Thoracic aorta (tissue), 2 donors: ENCODE results near the gene SRP9. TPM values are rescaled to one million over a fixed set of nuclear protein-coding genes. Genes with fewer than 3 reads are reported as not detected.
"Not testable (repeated sequence)": the region's sequence is repeated elsewhere in the genome, so short reads cannot be mapped to it uniquely, and the experiment has no call there.

ENCODE experiments used
- ATAC-seq: fragments of 150-250 bp; one replicate; pipeline ENCODE4 v1.8.0; 2017; ENCODE audit warnings: low read depth; ENCODE audit not compliant: insufficient number of reproducible peaks, low FRiP score
- DNase-seq: peaks from one replicate; pipeline ENCODE4 v3.0.0-alpha.2; 2020; ENCODE audit warnings: low spot score
- H3K27ac ChIP-seq, 2 donors: fragments of 200-600 bp; sonication (generic); 1 replicate in 1 of 2; 2 replicates in 1 of 2; pipeline ENCODE4 v1.5.1; 2016; ENCODE audit warnings: mild to moderate bottlenecking in 2 of 2, moderate library complexity in 2 of 2
- H3K27me3 ChIP-seq: fragments of 200-600 bp; sonication (generic); replicated peaks from 2 replicates; pipeline ENCODE4 v1.6.0; 2016; ENCODE audit warnings: mild to moderate bottlenecking; ENCODE audit not compliant: insufficient read depth
- H3K36me3 ChIP-seq: fragments of 200-600 bp; sonication (generic); one replicate; pipeline ENCODE4 v1.5.1; 2016
- H3K4me1 ChIP-seq, 2 donors: fragments of 200-600 bp; sonication (generic); 1 replicate in 1 of 2; 2 replicates in 1 of 2; pipeline versions ENCODE4 v1.5.1 to v1.6.0; 2016; ENCODE audit warnings: low read depth in 2 of 2, mild to moderate bottlenecking in 1 of 2; ENCODE audit not compliant: control insufficient read depth in 1 of 2
- H3K4me3 ChIP-seq: fragments of 200-600 bp; sonication (generic); 2 replicates; pipeline ENCODE4 v1.5.1; 2016; ENCODE audit warnings: mild to moderate bottlenecking
- H3K9me3 ChIP-seq: fragments of 200-600 bp; sonication (generic); 2 replicates; pipeline ENCODE4 v1.5.1; 2016
- CTCF ChIP-seq: fragments of 200-600 bp; sonication (generic); IDR thresholded peaks from one replicate; pipeline ENCODE4 v1.5.1; 2019; ENCODE audit warnings: antibody characterized with exemption
- total RNA-seq, 2 donors: library from RNA; depleted of rRNA; stranded (reverse); fragments of >200 nt; gene quantifications; one replicate each; pipeline versions ENCODE4 v1.1.0 to v1.2.3, GENCODE V29; 2016

Gene SRP9
- total RNA-seq, 2 donors from 2014 or later, result 130 to 131 TPM

GRCh38 chr1:225794954-225795353 lies 17.3 kb downstream of the SRP9 start:
- Histone ChIP-seq H3K4me1 (no peaks in the 10 kb centered on the region), H3K27me3 (no peaks in the 10 kb centered on the region), H3K4me3 (no peak overlapping the region), H3K9me3 (no peaks in the 10 kb centered on the region), H3K27ac (no peak overlapping the region), H3K36me3 (peaks cover 9% of the 10 kb centered on the region)
- ATAC-seq (no peak), DNase-seq (no peak)
- TF ChIP-seq CTCF, result no peak

- H3K4me3 ChIP-seq, H3K4me1 ChIP-seq, ATAC-seq, H3K9me3 ChIP-seq, H3K27ac ChIP-seq, H3K27me3 ChIP-seq, DNase-seq, H3K36me3 ChIP-seq: not testable (repeated sequence)
Measured at GRCh38 chr1:225796097-225796496, 18.5 kb downstream of the SRP9 start.

GRCh38 chr1:225801146-225801545 lies 23.5 kb downstream of the SRP9 start:
- not testable (repeated sequence) for H3K27me3 ChIP-seq, ATAC-seq, DNase-seq, H3K9me3 ChIP-seq, H3K4me1 ChIP-seq, H3K36me3 ChIP-seq, H3K27ac ChIP-seq, H3K4me3 ChIP-seq

GRCh38 chr1:225806249-225806648 lies 28.6 kb downstream of the SRP9 start:
- ATAC-seq, result no peak
- no peak for TF ChIP-seq CTCF

GRCh38 chr1:225806736-225807135 lies 29.1 kb downstream of the SRP9 start:
- not testable (repeated sequence) for DNase-seq, H3K27me3 ChIP-seq, H3K27ac ChIP-seq, H3K9me3 ChIP-seq, H3K36me3 ChIP-seq, H3K4me3 ChIP-seq, ATAC-seq
- peaks cover 0 to 13% of the 10 kb centered on the region in 2 donors for H3K4me1 ChIP-seq

More at GRCh38 chr1:225806249-225806648, 28.6 kb downstream of the SRP9 start:
- no peaks in the 10 kb centered on the region for H3K36me3 ChIP-seq
- no peak overlapping the region for H3K4me3 ChIP-seq
- H3K27me3 ChIP-seq, result no peaks in the 10 kb centered on the region
- H3K4me1 ChIP-seq, result peaks cover 0 to 8% of the 10 kb centered on the region in 2 donors
- DNase-seq, result no peak
- H3K9me3 ChIP-seq, result no peaks in the 10 kb centered on the region
- H3K27ac ChIP-seq, result no peak overlapping the region

- Histone ChIP-seq H3K36me3 (no peaks in the 10 kb centered on the region), H3K4me3 (no peak overlapping the region), H3K27ac (no peak overlapping the region), H3K4me1 (peaks cover 9 to 27% of the 10 kb centered on the region in 2 donors), H3K9me3 (no peaks in the 10 kb centered on the region), H3K27me3 (no peaks in the 10 kb centered on the region)
- no peak for DNase-seq
- no peak for TF ChIP-seq CTCF
- ATAC-seq, result no peak
Measured at GRCh38 chr1:225808136-225808535, 30.5 kb downstream of the SRP9 start.
